Superior temporal gyrus (tissue), 1 donor: ENCODE measurements around the gene EFNA4.

Experiments used
- DNase-seq: peaks from one replicate; pipeline ENCODE4 v3.0.0-alpha.2; 2016; ENCODE audit errors: extremely low spot score

Gene EFNA4

GRCh38 chr1:155073377-155074242, 10.1 kb downstream of the EFNA4 start:
- DNase-seq = no peak

- no peak for DNase-seq
These were observed 12.0 kb downstream of the EFNA4 start for GRCh38 chr1:155075535-155075934.

- DNase-seq = no peak
These were observed 12.8 kb downstream of the EFNA4 start for GRCh38 chr1:155076371-155076770.

- DNase-seq = no peak
These were observed 13.8 kb downstream of the EFNA4 start for GRCh38 chr1:155077346-155077745.

GRCh38 chr1:155077758-155078445, 14.4 kb downstream of the EFNA4 start:
- no peak for DNase-seq

- DNase-seq = peak; percentile 64
These were observed 15.1 kb downstream of the EFNA4 start, which contains the start of gene EFNA3 for GRCh38 chr1:155078469-155079209. Gene EFNA3 (plus strand): TSS chr1:155078837. CDS start chr1:155078942, 105 bp downstream.

GRCh38 chr1:155079210-155079486, 15.6 kb downstream of the EFNA4 start:
- no peak for DNase-seq

GRCh38 chr1:155079487-155080311, 16.2 kb downstream of the EFNA4 start:
- DNase-seq = no peak

- no peak for DNase-seq
These were observed 17.0 kb downstream of the EFNA4 start for GRCh38 chr1:155080312-155081228.

- DNase-seq = peak; percentile 47
These were observed 18.1 kb downstream of the EFNA4 start for GRCh38 chr1:155081472-155082300.

GRCh38 chr1:155082301-155083051, 18.9 kb downstream of the EFNA4 start:
- DNase-seq = no peak

- DNase-seq = no peak
These were observed 19.6 kb downstream of the EFNA4 start for GRCh38 chr1:155083052-155083541.

- DNase-seq = peak; percentile 69
These were observed 20.6 kb downstream of the EFNA4 start for GRCh38 chr1:155083865-155084721.

GRCh38 chr1:155084722-155085503, 21.4 kb downstream of the EFNA4 start:
- peak; percentile 95 for DNase-seq

- no peak for DNase-seq
These were observed 22.1 kb downstream of the EFNA4 start for GRCh38 chr1:155085504-155086127.

- peak; percentile 57 for DNase-seq
These were observed 22.7 kb downstream of the EFNA4 start for GRCh38 chr1:155086128-155086741.
